ENCODE results near the gene HRAS. TPM values are rescaled to one million over a fixed set of nuclear protein-coding genes. Genes with fewer than 3 reads are reported as not detected.

HRAS gene
- polyA plus RNA-seq, 5 donors = 27.3 to 63.3 (median 38.2) TPM

- DNase-seq = no peak
Observed at GRCh38 chr11:555227-555779, 19.9 kb upstream of the HRAS start.

GRCh38 chr11:554428-555226 lies 19.3 kb upstream of the HRAS start:
- no peak for DNase-seq

- DNase-seq = no peak
Observed at GRCh38 chr11:553988-554340, 18.6 kb upstream of the HRAS start.

DNA sequence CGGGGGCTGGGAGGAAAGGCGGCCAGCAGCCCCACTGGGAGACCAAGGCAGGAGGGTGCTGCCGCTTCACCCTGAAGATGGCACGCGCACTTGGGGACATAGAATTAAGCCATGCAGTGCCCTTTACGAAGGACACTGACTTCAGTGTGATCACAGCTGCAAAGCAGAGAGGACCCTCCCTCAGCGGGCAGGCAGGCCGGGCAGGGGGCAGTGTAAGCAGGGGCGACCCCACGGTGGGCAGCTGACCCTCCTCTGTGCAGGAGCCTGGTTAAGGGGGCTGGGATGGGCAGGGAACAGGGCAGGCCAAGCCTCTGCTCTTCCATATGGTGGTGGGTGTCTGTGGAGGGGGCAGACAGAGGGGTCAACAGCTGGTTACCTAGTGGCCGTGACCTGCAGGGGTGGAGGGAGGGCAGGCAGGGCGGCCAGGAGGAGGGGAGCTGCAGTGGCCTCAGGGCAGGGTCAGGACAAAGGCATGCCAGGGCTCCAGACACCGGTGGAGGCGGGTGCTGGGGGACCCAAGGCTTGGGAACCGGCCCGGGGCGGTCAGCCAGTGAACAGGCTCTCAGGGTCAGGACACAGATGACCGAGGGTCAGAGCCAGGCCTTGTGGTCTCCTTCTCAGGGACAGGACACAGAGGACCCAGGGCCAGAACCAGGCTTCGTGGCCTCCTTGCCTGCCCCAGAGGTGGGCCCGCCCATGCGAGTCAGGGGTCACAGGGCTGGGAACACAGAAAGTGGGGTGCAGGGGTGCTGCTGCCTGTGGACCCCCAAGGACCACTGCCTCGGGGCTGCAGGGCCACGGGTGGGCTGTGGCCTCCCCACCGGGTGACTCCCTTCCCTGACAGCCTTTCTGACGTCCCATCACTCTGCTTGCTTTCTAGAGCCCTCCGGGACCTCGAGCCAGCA lies 18.0 kb upstream of the HRAS start:
- DNase-seq = no peak

DNA sequence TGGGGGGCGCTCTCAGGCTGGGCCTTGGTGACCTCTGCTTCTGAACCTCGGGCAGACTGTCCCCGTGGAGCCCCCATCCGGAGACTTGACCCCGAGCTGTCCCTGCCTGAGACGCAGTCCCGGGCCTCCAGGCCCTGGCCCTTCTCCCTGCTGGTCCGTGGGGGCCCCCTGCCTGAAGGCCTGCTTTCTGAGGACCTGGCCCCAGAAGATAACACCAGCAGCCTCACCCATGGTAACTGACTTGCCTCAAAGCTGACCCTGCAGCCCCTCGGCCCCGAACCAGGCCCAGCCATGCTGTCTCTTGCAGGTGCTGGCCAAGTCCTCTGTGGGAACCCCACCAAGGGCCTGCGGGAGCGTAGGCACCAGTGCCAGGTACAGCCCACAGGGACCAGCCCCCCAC lies 16.2 kb upstream of the HRAS start:
- DNase-seq = no peak

DNA sequence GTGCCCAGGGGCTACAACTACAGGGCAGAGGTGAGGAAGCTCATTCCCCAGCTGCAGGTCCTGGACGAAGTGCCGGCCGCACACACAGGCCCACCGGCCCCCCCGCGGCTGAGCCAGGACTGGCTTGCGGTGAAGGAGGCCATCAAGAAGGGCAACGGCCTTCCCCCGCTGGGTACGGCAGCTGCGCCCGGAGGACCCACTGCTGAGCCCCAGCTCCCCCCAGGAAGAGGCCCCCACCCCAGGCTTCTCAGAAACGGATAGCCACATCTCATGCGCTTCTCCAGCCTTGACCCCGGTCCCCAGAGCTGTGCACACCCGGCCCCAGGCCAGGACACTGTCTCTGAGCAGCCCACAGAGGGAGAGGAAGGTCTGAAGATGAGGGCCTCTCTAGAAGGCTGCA lies 15.8 kb upstream of the HRAS start:
- no peak for DNase-seq

DNA sequence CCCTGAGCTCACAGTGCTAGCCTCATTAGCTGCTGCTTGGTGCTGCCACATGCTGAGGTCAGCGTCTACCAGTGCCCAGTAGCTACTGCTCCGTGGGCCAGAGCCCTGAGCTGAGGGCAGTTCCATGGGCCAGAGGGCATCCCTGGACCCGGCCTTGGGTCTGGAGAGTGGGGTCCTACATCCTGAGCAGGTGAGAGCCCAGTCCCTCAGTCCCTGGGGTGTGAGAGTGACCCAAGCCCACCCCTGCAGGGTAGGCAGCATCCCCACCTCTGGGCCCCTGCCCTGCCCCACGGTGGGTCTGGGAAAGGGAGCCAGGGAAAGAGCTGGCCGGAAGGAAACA lies 15.3 kb upstream of the HRAS start:
- DNase-seq = no peak

DNA sequence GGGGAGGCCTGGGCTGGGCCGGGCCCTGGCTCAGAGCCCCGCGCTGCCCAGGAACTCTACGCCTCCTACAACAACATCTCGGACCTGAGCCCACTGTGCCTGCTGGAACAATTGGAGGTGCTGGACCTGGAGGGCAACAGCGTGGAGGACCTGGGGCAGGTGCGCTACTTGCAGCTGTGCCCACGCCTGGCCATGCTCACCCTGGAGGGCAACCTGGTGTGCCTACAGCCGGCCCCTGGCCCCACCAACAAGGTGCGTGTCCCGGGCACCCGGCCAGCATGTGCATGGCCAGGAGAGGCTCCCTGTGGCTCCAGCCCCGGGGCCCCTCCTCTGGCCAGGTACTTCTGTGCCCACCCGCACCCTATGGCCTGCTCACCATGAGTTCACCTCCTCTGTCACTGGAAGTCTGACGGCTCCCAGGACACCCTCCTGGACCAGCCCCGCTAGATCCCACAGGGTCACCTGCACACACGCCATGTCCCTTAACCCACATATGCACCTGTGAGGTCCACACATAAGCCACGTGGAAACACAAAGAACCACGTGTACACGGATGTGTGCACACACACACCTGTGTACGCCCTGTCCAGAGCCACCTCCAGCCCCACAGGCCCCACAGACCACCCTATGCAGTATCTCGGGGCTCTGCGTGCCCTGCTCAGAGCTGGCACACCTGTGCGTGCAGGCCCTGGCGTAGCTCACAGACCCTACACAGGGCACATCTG lies 14.8 kb upstream of the HRAS start:
- no peak for DNase-seq

DNA sequence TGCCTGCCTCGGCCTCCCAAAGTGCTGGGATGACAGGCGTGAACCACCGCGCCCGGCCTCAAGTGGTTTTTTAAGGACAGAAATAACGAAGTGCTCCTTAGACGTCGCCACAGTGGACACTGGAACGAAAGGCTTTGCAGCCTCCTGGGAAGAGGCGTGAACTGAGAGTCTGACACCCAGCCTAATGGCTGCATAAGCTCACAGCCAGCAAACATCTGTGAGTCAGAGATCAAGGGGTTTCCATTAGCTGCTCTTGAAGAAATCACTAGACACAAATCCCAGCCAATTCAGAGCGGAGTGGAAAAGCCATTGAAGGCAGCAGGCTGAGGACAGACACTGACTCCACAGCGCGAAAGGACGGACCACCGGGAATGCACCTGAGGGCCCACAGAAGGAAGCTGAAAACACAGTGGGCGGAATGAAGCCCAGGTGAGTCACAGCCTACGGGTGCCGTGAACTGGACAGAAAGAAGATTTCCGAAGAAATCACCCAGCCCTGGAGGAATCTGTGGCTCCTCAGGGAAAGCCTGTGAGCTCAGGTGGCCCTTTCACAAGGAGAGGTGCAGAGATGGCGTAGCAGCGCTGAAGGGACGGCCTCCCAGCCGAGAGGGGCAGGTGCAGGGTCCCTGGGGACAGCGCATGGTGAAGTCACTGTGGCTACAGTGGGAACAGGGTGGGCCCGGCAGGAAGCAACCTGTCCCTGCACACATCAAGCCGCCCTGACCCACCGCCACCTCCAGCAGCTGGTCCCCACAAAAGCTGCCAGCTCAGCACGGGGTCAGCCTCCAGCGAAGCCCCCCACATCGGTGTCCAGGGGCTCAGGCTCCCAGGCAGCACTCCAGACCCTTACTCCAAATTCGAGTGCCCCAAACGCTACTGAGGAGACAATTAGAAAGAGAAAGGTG lies 13.6 kb upstream of the HRAS start:
- no peak for DNase-seq

GRCh38 chr11:545171-545570 lies 9.8 kb upstream of the HRAS start:
- DNase-seq = no peak

DNA sequence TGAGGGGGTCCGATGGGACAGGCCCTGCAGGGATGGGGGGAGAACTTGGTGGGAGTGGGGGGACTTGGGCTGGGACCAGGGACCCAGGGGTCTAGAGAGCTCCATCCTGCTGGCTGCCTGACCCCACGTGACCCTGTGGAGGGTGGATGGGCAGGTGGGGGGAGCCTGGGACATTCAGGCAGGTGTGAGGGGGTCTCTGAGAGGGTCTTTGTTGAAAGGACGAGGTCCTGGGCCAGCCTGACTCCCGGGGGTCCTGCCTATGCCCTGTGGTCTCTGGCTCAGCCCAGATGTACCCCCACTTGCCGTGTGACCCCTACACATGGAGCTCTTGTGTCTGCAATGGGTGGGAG lies 9.4 kb upstream of the HRAS start:
- DNase-seq = no peak

GRCh38 chr11:541433-541885 lies 6.1 kb upstream of the HRAS start:
- no peak for DNase-seq

DNA sequence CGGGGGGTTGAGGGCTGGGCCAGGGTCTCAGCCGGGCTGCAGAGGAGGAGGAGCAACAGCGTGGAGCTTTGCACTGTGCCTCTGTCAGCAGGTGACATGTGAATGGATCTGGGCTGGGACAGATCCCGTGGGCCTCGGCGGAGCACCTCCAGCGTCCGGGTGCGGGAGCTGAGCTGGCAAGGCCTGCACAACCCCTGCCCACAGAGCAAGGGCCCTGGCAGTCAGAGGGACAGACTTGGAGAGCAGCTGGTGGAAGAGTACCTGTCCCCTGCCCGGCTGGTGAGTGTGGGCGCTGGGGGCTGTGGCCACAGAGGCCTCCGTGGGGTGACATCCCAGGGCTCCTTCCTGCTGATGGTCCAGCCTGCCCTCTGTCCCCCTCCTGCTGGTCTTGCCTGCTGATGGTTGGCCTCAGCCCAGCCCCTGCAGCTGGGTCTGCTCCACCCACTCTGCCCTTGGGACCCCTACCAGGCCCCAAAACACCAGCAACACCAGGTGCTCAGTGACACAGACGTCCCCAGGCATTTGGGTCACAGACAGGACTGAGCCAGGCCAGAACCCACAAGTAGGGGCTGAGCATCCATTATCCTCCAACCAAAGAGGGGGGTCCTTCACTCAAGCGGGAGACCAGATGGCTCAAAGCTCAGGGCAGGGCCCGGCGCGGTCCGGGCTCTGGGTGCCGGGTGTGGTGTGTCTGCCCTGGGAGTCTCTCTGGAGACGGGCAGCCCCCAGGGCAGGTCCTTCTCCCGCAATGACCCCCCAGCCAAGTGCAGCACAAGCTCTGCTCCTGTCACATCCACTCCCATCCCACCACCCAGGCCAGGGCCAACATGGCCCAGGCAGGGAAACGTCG lies 5.4 kb upstream of the HRAS start:
- no peak for DNase-seq

DNA sequence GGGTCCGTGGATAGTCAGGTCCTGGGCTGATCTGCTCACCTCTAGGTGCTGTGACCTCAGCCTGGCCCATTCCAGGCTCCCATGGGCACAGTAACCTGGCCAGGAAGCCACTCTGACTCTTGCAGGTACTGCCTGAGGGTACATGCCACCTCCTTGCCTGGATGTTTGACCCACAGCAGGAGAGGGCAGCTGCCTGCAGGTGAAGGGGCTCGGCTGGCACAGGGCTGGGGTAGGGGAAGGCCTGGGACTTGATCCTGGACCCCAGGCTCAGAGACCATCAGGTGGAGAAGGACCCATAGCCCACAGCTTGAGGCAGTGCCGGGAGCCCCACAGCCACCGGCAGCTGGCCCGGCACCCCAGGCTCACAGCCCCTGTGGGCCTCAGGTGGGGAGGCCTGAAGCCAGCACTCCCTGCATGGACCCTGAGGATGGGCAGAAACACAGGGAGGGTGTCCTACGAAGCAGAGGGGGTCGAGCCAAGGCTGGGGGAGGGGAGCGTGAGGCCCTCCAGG lies 4.7 kb upstream of the HRAS start:
- no peak for DNase-seq

DNA sequence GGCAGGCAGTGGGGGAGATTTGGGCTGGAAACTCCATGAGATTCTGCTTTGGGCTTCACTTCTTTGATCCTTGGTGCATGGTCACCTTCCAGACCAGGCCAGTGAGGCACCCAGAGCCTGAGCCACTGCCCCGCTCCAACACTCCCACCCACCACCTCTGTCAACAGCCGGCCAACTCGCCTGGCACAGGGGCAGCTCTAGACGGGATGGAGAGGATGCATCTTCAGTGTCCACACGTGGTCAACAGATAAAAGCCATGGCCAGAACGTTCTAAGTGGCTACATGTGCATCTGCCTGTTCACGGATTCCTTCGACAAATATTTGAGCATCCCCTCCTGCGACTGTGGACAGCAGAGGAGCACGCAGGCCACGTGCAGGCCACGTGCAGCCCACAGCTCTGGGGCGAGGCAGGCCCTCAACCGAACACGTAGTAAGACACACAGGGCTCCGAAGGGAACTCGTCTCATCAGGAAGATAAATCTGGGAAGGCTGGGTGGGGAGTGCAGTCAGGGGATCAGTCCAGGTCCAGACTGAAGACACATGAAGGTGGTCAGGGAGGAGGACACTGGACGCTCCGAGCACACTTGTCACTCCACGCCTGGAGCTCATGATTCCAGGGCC lies 3.2 kb upstream of the HRAS start:
- DNase-seq = no peak

GRCh38 chr11:537622-538430 lies 2.5 kb upstream of the HRAS start:
- DNase-seq = no peak

- DNase-seq = peak; percentile 77
Observed at GRCh38 chr11:536841-537621, 1.7 kb upstream of the HRAS start, which contains the start of gene LRRC56. Gene LRRC56 (plus strand): TSS chr11:537527. CDS start chr11:540685, 3,158 bp downstream.

DNA sequence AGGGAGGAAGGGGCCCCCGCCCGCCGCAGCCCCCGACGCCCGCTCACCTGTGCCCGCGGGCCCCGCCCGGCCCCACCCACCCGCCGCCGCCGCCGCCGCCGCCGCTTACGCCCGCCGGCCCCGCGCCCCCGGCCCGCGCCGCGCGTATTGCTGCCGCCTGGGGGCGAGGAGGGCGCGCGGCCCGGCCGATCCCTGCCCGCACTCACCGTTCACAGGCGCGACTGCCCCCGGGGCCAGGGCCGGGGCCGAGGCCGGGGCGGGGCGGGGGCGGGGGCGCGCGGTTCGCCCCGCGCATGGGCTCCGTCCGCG lies 212 bp downstream of the HRAS start:
- DNase-seq = no peak
